ENCODE measurements around the gene TRERF1.

DNA sequence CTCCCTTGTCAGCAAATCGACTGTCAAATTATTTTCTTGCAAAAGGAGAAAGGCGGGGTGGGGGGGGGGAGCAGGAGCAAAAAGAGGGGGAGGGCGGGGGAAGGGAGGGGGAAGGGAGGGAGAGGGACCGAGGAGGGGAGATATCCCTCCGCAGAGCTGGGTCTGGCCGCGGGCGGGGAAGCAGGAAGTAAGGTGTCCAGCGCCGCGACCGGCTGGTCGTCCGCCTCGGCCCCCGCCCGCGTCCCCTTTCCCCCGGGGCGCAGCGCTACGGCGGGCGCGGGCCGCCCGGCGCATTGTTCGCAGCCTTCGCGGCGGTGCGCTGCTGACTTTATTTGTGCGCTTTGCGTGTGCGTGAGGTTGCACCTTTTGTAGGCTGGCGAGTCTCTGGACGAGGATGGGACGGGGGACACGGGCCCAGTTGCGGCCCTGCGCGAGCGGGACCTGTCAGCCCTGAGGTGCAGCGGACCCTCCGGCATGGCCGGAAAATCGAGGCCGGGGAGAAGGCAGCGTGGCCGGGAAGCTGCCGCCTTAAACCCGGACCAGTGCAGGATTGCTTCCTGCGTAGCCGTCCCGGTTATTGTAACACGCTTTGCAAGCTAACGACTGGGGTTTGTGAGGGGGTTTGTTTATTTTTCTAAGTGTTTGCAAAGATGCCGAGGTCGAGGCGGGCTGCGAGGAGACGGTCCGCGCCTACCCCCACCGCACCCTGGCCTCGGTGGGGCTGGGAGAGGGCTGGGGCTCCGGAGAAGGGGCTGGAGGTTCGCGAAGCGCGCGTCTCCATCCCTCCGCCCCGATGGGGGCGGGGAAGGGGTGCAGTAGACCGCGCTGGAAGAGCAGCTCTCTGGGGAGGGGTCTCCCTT lies 675 bp upstream of the TRERF1 start:
- TF ChIP-seq, protein P1, sequence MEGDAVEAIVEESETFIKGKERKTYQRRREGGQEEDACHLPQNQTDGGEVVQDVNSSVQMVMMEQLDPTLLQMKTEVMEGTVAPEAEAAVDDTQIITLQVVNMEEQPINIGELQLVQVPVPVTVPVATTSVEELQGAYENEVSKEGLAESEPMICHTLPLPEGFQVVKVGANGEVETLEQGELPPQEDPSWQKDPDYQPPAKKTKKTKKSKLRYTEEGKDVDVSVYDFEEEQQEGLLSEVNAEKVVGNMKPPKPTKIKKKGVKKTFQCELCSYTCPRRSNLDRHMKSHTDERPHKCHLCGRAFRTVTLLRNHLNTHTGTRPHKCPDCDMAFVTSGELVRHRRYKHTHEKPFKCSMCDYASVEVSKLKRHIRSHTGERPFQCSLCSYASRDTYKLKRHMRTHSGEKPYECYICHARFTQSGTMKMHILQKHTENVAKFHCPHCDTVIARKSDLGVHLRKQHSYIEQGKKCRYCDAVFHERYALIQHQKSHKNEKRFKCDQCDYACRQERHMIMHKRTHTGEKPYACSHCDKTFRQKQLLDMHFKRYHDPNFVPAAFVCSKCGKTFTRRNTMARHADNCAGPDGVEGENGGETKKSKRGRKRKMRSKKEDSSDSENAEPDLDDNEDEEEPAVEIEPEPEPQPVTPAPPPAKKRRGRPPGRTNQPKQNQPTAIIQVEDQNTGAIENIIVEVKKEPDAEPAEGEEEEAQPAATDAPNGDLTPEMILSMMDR (IDR thresholded peaks at IDR 0.05) = no peak
- no peak for TF ChIP-seq POLR2A (IDR thresholded peaks at IDR 0.05)

Measured in testis (tissue), 2 donors.